ENCODE results near the gene NAGPA. TPM values are rescaled to one million over a fixed set of nuclear protein-coding genes. Genes with fewer than 3 reads are reported as not detected.

Gene NAGPA
- total and polyA plus RNA-seq, 7 donors = 4.4 to 12.3 (median 6.9) TPM

DNA sequence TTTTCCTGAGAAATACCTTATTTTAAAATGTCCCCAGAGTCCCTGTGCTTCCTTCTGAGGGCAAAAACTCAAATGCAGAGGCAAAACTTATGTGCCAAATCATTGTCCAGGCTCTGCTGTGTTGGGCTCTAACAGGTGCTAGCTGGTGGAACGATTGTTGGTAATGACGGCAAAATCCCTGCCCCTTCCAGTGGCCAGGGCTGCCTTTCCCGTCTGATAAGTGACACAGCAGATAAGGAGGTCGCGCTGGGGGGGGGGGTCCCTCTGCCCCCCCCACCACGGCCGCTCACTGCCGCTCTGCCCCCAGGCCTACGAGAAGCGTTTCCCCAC, 46.5 kb downstream of the NAGPA start:
- H3K4me1 ChIP-seq = no peaks in the 10 kb centered on the region
- peak in 3 of 4 donors; percentile 5 to 18 (median 6) for ATAC-seq
- H3K4me3 ChIP-seq = peak overlapping the region; percentile 22
- 4 to 12% (median 6%) methylated on average over 7 to 10 of the region's 10 CpGs for WGBS, 3 donors
- intact Hi-C loops (cut with DNase I) = no loop called here
- H3K9me3 ChIP-seq = no peaks in the 10 kb centered on the region
- DNase-seq = no peak
- H3K27ac ChIP-seq = no peak overlapping the region
- no peaks in the 10 kb centered on the region for H3K36me3 ChIP-seq (ENCODE audit: insufficient read depth in 1 of 2, low read depth in 1 of 2)
- no peak for TF ChIP-seq CTCF (IDR thresholded peaks at IDR 0.05)
- peaks cover 0 to 7% (median 0%) of the 10 kb centered on the region in 3 donors for H3K27me3 ChIP-seq (ENCODE audit: insufficient read depth in 3 of 3, low read length in 2 of 3)

- ATAC-seq = no peak
- Histone ChIP-seq H3K27ac (no peak overlapping the region), H3K36me3 (ENCODE audit: insufficient read depth in 1 of 2, low read depth in 1 of 2) (no peaks in the 10 kb centered on the region), H3K9me3 (no peaks in the 10 kb centered on the region), H3K27me3 (ENCODE audit: insufficient read depth in 3 of 3, low read length in 2 of 3) (peaks cover 0 to 7% (median 0%) of the 10 kb centered on the region in 3 donors), H3K4me3 (no peak overlapping the region), H3K4me1 (peaks cover 12% of the 10 kb centered on the region)
- no peak for TF ChIP-seq CTCF (IDR thresholded peaks at IDR 0.05)
- no peak for DNase-seq
- intact Hi-C loops (cut with DNase I) = no loop called here
- 66 to 68% (median 66%) methylated on average over 5 of the region's 5 CpGs for WGBS, 3 donors
These were observed 49.4 kb downstream of the NAGPA start for GRCh38 chr16:4984174-4984990.

DNA sequence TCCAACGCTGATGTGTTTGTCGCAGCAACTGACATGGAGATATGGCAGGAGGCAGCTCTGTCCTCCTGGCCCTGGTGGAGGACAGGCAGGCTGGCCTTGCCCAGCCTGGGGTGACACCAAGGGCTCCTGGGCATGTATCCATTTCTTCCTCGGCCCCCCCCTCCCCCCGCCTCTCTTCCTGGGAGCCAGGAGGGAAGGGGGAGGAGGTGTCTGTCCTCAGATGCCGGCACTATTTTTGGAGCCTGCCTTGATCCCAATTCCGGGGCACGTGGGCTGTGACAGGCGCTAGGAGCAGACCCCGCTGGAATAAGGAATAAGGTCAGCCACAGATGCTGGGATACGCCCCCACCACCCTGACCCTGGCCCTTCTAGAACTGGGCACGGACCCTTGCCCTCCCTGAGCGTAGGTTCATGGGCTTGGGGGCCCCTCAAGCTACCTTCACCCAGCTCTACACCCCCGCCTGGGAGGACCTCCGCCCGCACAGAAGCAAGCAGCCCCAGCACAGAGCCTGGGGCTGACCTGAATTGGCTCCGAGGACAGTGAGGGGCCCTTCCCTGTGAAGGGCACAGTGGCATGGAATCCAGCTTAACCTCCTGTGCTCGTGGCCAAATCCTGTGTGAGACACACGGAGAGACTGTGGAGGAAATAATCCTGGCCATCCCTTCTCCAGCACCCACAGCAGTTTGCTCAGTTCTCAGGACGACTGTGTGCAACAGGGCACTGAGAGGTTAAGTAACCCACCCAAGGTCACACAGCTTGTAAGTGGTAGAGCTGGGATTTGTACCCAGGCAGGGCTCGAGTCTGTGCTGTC, 51.5 kb downstream of the NAGPA start:
- ATAC-seq (peak; percentile 94 to 96 (median 95)), DNase-seq (peak; percentile 60 to 90)
- H3K27me3 ChIP-seq (ENCODE audit: insufficient read depth in 3 of 3, low read length in 2 of 3) = no peaks in the 10 kb centered on the region
- H3K4me3 ChIP-seq = peak overlapping the region; percentile 49
- peak overlapping the region; percentile 80 for H3K27ac ChIP-seq
- H3K4me1 ChIP-seq = peaks cover 16% of the 10 kb centered on the region
- no peaks in the 10 kb centered on the region for H3K9me3 ChIP-seq
- H3K36me3 ChIP-seq (ENCODE audit: insufficient read depth in 1 of 2, low read depth in 1 of 2) = no peaks in the 10 kb centered on the region
- intact Hi-C loops (cut with DNase I) = no loop called here
- WGBS, 3 donors = 13 to 29% (median 14%) methylated on average over 18 to 20 of the region's 20 CpGs
- no peak for TF ChIP-seq CTCF (IDR thresholded peaks at IDR 0.05)

GRCh38 chr16:4981473-4981872, 52.3 kb downstream of the NAGPA start:
- Histone ChIP-seq H3K9me3 (no peaks in the 10 kb centered on the region), H3K4me1 (peaks cover 16% of the 10 kb centered on the region), H3K27me3 (ENCODE audit: insufficient read depth in 3 of 3, low read length in 2 of 3) (no peaks in the 10 kb centered on the region), H3K27ac (peak overlapping the region; percentile 80), H3K36me3 (ENCODE audit: insufficient read depth in 1 of 2, low read depth in 1 of 2) (no peaks in the 10 kb centered on the region), H3K4me3 (peak overlapping the region; percentile 49)
- DNase-seq = no peak
- ATAC-seq = no peak
- TF ChIP-seq CTCF (IDR thresholded peaks at IDR 0.05) = no peak
- intact Hi-C loops (cut with DNase I) = no loop called here
- WGBS, 3 donors = 37 to 50% (median 45%) methylated on average over 7 of the region's 7 CpGs

Measured in psoas muscle (tissue), 8 donors.